Fibroblast of the aortic adventitia (primary cell): ENCODE data around the gene CKAP5. TPM values are rescaled to one million over a fixed set of nuclear protein-coding genes. Genes with fewer than 3 reads are reported as not detected.
"Not testable (repeated sequence)": the region's sequence is repeated elsewhere in the genome, so short reads cannot be mapped to it uniquely, and the experiment has no call there.

ENCODE experiments used
- DNase-seq: peaks from one replicate; pipeline ENCODE4 v3.0.0-alpha.2; 2010; ENCODE audit warnings: low read depth
- H3K4me3 ChIP-seq: 2 replicates; pipeline ENCODE4 v1.5.1; 2011; ENCODE audit warnings: low read depth, mild to moderate bottlenecking, control low read depth, low read length, moderate library complexity
- total RNA-seq: library from RNA; depleted of rRNA; stranded (reverse); fragments of >200 nt; gene quantifications from 2 replicates; pipeline ENCODE4 v1.2.3, GENCODE V29; 2012; ENCODE audit warnings: low replicate concordance
- TF ChIP-seq, protein P1 (sequence below): IDR thresholded peaks from 2 replicates; pipeline ENCODE4 v1.5.1; 2011; ENCODE audit warnings: mild to moderate bottlenecking, low read length, control low read depth, inconsistent platforms; ENCODE audit not compliant: insufficient read depth

CKAP5 gene
- total RNA-seq, 1 donor: 83.3 TPM

DNA sequence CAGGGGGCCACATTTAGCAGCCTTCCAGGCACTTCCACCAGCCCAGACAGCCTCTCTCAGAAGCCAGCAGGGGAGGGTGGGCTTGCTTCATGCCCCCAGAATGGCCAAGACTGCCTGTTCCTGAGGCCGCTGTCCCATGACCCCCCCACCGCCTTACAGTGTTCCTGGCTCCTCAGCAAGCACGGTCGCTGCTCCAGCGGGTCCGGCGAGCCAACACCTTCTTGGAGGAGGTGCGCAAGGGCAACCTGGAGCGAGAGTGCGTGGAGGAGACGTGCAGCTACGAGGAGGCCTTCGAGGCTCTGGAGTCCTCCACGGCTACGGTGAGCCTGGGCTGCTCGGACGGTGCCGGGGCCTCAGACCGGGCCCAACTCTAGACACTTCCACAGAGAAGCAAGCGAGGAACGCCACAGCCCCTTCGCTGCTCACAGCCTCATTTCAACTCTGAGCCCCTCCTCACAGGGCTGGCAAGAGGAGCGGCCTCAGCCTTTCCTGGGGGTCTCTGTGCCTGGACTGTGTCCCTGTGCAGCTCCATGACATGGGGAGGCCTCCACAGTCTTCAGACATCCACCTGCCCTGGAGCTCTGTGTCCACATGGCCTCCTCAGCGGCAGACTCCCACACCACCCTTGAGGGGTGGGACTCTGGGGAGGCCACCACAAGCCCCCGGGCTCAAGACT is 126.4 kb downstream of the CKAP5 start:
- DNase-seq: no peak
- no peak overlapping the region for H3K4me3 ChIP-seq
- TF ChIP-seq, protein P1, sequence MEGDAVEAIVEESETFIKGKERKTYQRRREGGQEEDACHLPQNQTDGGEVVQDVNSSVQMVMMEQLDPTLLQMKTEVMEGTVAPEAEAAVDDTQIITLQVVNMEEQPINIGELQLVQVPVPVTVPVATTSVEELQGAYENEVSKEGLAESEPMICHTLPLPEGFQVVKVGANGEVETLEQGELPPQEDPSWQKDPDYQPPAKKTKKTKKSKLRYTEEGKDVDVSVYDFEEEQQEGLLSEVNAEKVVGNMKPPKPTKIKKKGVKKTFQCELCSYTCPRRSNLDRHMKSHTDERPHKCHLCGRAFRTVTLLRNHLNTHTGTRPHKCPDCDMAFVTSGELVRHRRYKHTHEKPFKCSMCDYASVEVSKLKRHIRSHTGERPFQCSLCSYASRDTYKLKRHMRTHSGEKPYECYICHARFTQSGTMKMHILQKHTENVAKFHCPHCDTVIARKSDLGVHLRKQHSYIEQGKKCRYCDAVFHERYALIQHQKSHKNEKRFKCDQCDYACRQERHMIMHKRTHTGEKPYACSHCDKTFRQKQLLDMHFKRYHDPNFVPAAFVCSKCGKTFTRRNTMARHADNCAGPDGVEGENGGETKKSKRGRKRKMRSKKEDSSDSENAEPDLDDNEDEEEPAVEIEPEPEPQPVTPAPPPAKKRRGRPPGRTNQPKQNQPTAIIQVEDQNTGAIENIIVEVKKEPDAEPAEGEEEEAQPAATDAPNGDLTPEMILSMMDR: no peak

DNA sequence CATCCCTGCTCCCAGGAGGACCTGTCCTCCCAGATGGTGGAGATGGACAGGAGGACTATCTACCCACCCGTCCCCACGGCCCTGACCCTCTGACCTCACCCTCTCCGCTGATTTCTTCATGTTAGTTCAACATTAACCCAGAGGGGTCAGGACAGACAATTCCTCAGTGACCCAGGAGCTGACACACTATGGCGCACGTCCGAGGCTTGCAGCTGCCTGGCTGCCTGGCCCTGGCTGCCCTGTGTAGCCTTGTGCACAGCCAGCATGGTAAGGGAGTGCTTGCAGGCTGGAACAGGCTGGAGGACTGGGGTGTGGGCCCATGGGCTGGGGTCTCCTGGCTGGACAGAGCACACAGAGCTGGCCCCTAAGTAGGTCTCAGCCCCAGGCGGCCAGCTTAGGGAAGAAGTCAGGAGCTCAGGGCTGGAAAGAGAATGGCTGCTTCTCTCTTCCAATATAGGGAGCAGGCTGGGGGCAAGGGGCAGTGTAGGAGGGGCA is 127.0 kb downstream of the CKAP5 start, which contains the start of gene F2:
Gene F2, plus strand, starts transcription at position 166 of the 495 bp plus-strand sequence. Its CDS starts 23 bp downstream, at position 189.
- TF ChIP-seq, protein P1: no peak
- no peak within 1 kb of the TSS for H3K4me3 ChIP-seq
- DNase-seq: no peak

DNA sequence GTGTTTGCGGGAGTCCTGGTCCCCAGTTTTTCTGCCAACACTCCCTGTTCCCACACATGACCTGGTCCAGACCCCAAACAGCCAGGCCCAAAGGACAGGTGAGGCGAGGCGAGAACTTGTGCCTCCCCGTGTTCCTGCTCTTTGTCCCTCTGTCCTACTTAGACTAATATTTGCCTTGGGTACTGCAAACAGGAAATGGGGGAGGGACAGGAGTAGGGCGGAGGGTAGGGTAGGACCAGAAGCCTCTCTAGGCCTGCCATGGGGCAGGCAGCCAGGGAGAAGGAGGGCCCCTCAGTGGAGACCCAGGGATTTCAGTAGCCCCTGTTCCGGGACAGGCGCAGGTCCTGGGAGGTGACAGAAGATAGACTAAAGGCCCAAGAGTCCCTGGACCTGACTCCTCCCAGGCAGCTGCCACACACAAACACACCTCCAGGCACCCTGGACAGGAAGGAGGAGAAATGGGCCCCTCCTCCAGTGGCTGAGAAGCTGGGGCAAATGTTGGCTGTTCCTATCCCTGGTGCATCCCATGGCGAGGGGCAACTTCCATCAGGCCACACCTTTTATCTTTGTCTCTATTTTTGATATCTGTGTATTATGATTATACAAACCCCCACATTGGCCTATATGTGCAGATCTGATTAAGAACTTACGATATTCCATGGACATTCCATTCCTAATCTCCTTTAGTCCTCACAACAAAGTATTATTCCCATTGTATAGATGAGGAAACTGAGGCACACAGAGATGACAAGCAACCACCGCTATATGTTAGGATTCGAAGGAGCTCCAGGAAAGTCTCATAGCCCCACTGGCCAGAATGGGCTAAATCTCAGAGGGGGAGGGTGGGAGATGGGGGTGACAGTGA is 127.7 kb downstream of the CKAP5 start:
- H3K4me3 ChIP-seq: no peak overlapping the region
- TF ChIP-seq, protein P1: no peak
- no peak for DNase-seq

DNA sequence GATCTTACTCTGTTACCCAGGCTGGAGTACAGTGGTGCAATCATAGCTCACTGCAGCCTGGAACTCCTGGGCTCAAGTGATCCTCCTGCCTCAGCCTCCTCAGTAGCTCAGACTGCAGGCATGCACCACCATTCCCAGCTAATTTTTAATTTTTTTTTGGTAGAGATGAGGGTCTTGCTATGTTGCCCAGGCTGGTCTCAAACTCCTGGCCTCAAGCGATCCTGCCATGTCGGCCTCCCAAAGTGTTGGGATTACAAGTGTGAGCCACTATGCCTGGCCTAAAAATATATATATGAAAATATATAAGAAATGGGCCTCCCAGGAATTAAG is 128.3 kb downstream of the CKAP5 start:
- DNase-seq, H3K4me3 ChIP-seq: not testable (repeated sequence)

GRCh38 chr11:46712874-46713576 is 133.1 kb downstream of the CKAP5 start:
- TF ChIP-seq, protein P1: no peak
- H3K4me3 ChIP-seq: no peak overlapping the region
- no peak for DNase-seq

GRCh38 chr11:46711303-46711702 is 134.8 kb downstream of the CKAP5 start:
- TF ChIP-seq, protein P1: no peak
- no peak overlapping the region for H3K4me3 ChIP-seq
- DNase-seq: peak; percentile 51
